Panc1 (cell line): ENCODE results near the gene SLC27A1.

Experiments
- REST ChIP-seq, 2 experiments: IDR thresholded peaks; 2 replicates each; pipeline ENCODE4 v1.6.1; 2011 to 2012; ENCODE audit warnings: low read depth in 2 of 2, control low read depth in 1 of 2, low read length in 1 of 2, mild to moderate bottlenecking in 1 of 2, moderate library complexity in 1 of 2; ENCODE audit not compliant: insufficient read depth in 1 of 2
- SIN3A ChIP-seq: IDR thresholded peaks from 2 replicates; pipeline ENCODE4 v1.6.1; 2012; ENCODE audit warnings: low read depth, mild to moderate bottlenecking, low read length, moderate library complexity, borderline replicate concordance; ENCODE audit not compliant: insufficient read depth
- TCF7L2 ChIP-seq: IDR thresholded peaks from 2 replicates; pipeline ENCODE4 v1.6.1; 2011; ENCODE audit warnings: mild to moderate bottlenecking, low read depth, low read length, inconsistent platforms
- TF ChIP-seq, protein P1 (sequence below): fragments of 450-650 bp; IDR thresholded peaks from 2 replicates; pipeline ENCODE4 v1.5.1; 2017; ENCODE audit warnings: mild to moderate bottlenecking

DNA sequence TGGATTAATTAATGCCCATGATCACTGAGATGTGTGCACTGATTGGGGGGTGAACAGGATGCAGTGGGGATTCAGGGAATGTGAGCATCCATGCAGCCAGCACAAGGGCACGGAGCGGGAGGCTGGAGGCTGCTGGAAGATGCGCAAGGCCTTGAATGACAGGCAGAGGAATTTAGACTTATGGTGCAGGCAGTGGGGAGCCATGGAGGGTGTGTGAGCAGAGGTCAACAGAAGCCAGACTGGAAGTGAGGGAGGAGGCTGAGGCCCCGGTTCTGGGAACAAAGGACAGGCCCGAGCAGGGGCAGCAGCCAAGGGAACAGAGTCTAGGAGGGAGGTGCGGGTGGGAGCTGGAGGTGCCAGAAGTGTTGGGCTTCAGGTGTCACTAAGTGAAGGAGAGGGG is 77.8 kb downstream of the SLC27A1 start:
- TF ChIP-seq, protein P1, sequence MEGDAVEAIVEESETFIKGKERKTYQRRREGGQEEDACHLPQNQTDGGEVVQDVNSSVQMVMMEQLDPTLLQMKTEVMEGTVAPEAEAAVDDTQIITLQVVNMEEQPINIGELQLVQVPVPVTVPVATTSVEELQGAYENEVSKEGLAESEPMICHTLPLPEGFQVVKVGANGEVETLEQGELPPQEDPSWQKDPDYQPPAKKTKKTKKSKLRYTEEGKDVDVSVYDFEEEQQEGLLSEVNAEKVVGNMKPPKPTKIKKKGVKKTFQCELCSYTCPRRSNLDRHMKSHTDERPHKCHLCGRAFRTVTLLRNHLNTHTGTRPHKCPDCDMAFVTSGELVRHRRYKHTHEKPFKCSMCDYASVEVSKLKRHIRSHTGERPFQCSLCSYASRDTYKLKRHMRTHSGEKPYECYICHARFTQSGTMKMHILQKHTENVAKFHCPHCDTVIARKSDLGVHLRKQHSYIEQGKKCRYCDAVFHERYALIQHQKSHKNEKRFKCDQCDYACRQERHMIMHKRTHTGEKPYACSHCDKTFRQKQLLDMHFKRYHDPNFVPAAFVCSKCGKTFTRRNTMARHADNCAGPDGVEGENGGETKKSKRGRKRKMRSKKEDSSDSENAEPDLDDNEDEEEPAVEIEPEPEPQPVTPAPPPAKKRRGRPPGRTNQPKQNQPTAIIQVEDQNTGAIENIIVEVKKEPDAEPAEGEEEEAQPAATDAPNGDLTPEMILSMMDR, result no peak
- TF ChIP-seq TCF7L2 (no peak), SIN3A (no peak), REST (IDR thresholded peaks at IDR 0.05; ENCODE audit: insufficient read depth in 1 of 2, low read depth in 2 of 2, low read length in 1 of 2) (no peak)
